ENCODE results near the gene AMDHD1. TPM values are rescaled to one million over a fixed set of nuclear protein-coding genes. Genes with fewer than 3 reads are reported as not detected.

The AMDHD1 gene
- total and polyA plus RNA-seq, 10 of the 15 experiments (the other 5 are each of a cell fraction or from before 2014, with no cell fraction given) = 0.04 to 0.28 (median 0.13) TPM; not detected in 4

DNA sequence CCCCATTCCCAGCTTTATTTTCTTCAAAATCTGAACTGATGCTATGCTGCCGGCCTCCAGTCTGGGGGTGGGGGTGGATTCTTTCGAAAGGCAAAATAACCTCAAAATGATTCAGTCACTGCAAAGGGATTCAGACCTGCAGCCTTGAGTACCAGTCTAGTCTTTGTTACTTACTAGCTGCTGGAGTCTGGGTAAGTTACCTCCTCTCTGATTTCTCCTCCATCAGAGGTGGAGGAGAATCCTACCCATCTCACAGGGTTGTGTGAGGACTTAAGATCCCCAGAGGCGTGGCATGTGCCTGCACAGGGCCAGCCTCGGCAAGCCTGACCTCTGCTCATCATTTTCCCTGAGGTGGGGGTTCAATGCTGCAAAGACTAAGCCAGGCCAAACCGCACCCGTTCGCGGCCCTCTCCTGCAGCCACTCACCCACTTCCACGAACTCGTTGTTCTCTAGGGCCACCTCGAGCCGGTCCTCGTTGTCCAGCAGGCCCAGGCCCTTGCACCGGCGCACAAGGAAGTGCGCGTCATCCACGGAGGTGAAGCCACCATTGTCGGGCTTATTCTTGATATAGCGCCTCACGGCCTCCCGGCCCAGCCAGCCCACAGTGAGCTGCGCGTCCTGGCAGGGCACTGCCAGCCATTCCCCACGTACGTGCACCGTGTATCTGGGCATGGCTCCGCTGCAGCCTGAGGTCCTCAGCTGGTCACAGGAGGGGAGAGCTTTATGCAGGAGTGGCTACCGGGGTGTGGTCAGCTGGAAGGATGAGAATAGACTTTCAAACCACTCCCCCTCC lies 52.3 kb downstream of the AMDHD1 start:
- H4K20me1 ChIP-seq (ENCODE audit: control insufficient read depth, insufficient read depth) = no peaks in the 10 kb centered on the region
- no peak overlapping the region for H3K4me2 ChIP-seq (ENCODE audit: control insufficient read depth, insufficient read depth)
- H3K9me3 ChIP-seq (replicated peaks; ENCODE audit: control insufficient read depth, insufficient read depth, low read length) = no peaks in the 10 kb centered on the region
- H3K9ac ChIP-seq (ENCODE audit: control insufficient read depth, insufficient read depth, low read length) = no peak overlapping the region
- intact Hi-C loops (cut with micrococcal nuclease; ENCODE audit: unreplicated experiment) = no loop called here
- no TSS peak for BruUV-seq (replicated peaks)
- H3K79me2 ChIP-seq (ENCODE audit: control insufficient read depth, insufficient read depth, low read length) = no peaks in the 10 kb centered on the region
- SMC1A ChIA-PET (ENCODE audit: uncharacterized antibody, unreplicated experiment) = interaction anchor here (0.5 to 2.2 kb wide), 4 partner anchors 29 to 845 kb away, joined by 3 to 8 read pairs (median 5); partner anchors contain the start of gene CCDC38
- POLR2A ChIA-PET = no interaction called here
- H3K27ac ChIP-seq (ENCODE audit: control insufficient read depth, insufficient read depth) = no peak overlapping the region
- RAD21 ChIA-PET (ENCODE audit: unreplicated experiment) = no interaction called here
- H3K27me3 ChIP-seq (replicated peaks in 1 of 2; ENCODE audit: control insufficient read depth in 2 of 2, insufficient read depth in 2 of 2, low read length in 1 of 2) = no peaks in the 10 kb centered on the region
- H3K4me1 ChIP-seq (ENCODE audit: control insufficient read depth, insufficient read depth, low read length) = no peaks in the 10 kb centered on the region
- CTCF ChIA-PET = interaction anchor here (2.4 to 6.8 kb wide), 2 partner anchors 77 to 78 kb away, joined by 7 to 116 read pairs; no protein-coding TSS in a partner anchor
- in situ Hi-C loops (cut with MboI) = no loop called here
- no peaks in the 10 kb centered on the region for H3K36me3 ChIP-seq (ENCODE audit: control insufficient read depth in 2 of 2, insufficient read depth in 2 of 2, low read length in 1 of 2)
- H2AFZ ChIP-seq (ENCODE audit: control insufficient read depth, low read depth, low read length) = no peak overlapping the region
- TF ChIP-seq, protein P1, sequence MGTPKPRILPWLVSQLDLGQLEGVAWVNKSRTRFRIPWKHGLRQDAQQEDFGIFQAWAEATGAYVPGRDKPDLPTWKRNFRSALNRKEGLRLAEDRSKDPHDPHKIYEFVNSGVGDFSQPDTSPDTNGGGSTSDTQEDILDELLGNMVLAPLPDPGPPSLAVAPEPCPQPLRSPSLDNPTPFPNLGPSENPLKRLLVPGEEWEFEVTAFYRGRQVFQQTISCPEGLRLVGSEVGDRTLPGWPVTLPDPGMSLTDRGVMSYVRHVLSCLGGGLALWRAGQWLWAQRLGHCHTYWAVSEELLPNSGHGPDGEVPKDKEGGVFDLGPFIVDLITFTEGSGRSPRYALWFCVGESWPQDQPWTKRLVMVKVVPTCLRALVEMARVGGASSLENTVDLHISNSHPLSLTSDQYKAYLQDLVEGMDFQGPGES (IDR thresholded peaks at IDR 0.05) = no peak
- no peak for TF ChIP-seq SIX5 (IDR thresholded peaks at IDR 0.05; ENCODE audit: low read depth, low read length, severe bottlenecking)
- no peak for TF ChIP-seq HDGF (IDR thresholded peaks at IDR 0.05)
- no peak for TF ChIP-seq FOXM1 (IDR thresholded peaks at IDR 0.05; ENCODE audit: low read depth, low read length)
- TF ChIP-seq MTA2 (IDR thresholded peaks at IDR 0.05; ENCODE audit: low read depth) = no peak
- no peak for TF ChIP-seq TCF3 (IDR thresholded peaks at IDR 0.05; ENCODE audit: borderline replicate concordance, insufficient read depth, low read depth, low read length)
- TF ChIP-seq TARDBP (IDR thresholded peaks at IDR 0.05; ENCODE audit: borderline replicate concordance) = no peak
- TF ChIP-seq RCOR1 (conservative IDR thresholded peaks at IDR 0.05; ENCODE audit: low read depth, low read length) = no peak
- TF ChIP-seq ZNF24 (IDR thresholded peaks at IDR 0.05) = no peak
- no peak for TF ChIP-seq ZNF622 (IDR thresholded peaks at IDR 0.05)
- no peak for TF ChIP-seq CHD2 (IDR thresholded peaks at IDR 0.05; ENCODE audit: borderline replicate concordance, low read depth, low read length)
- WGBS (ENCODE audit: insufficient coverage, insufficient replicate concordance, low lambda C conversion rate, missing lambda C conversion rate) = 88% methylated on average over 28 of the region's 29 CpGs
- no peak for DNase-seq (ENCODE audit: low read depth, low spot score)
- no peak for FAIRE-seq
- no peak overlapping the region for H3K4me3 ChIP-seq
- no peak for ATAC-seq

Measured in GM12878 (cell line).